ENCODE results near the gene CD19. TPM values are rescaled to one million over a fixed set of nuclear protein-coding genes. Genes with fewer than 3 reads are reported as not detected.

Gene CD19
- total and polyA plus RNA-seq, 2 of the 8 experiments (the other 6 are each of a cell fraction or from before 2014, with no cell fraction given), result 0.57 to 0.65 TPM

GRCh38 chr16:28924762-28925385, 6.9 kb upstream of the CD19 start, which contains the start of gene RABEP2 (continued):
- TF ChIP-seq RBBP5 (IDR thresholded peaks at IDR 0.05; ENCODE audit: borderline replicate concordance, low read depth, low read length) (0 out of 2 replicates have a peak, but pooled peaks have one; percentile 21), PHF8 (conservative IDR thresholded peaks at IDR 0.05; ENCODE audit: low read depth, low read length) (peak; percentile 70; the same call in 1 of the 2 replicates), SUZ12 (IDR thresholded peaks at IDR 0.05; ENCODE audit: low read length) (no peak), POLR2AphosphoS5 (IDR thresholded peaks at IDR 0.05; ENCODE audit: low read depth, low read length) (no peak), SIRT6 (IDR thresholded peaks at IDR 0.05; ENCODE audit: low read length) (no peak), GABPA (IDR thresholded peaks at IDR 0.05; ENCODE audit: borderline replicate concordance, insufficient read depth, low read length) (no peak), FOSL1 (IDR thresholded peaks at IDR 0.05; ENCODE audit: insufficient read depth, low read depth, low read length) (no peak), CBX5 (IDR thresholded peaks at IDR 0.05; ENCODE audit: low read depth, low read length) (no peak), BRCA1 (IDR thresholded peaks at IDR 0.05; ENCODE audit: low read depth, low read length) (no peak), YY1 (IDR thresholded peaks at IDR 0.05; ENCODE audit: low read depth, low read length) (peak; percentile 55; the same call in 1 of the 2 replicates), SAP30 (IDR thresholded peaks at IDR 0.05; ENCODE audit: insufficient read depth, insufficient replicate concordance, low read length) (no peak), RXRA (IDR thresholded peaks at IDR 0.05; ENCODE audit: insufficient read depth, low read depth, low read length) (no peak), ASH2L (IDR thresholded peaks at IDR 0.05; ENCODE audit: low read length) (peak; percentile 67), TAF1 (IDR thresholded peaks at IDR 0.05; ENCODE audit: low read depth, low read length) (peak; percentile 5; the same call in 1 of the 2 replicates), CREB1 (IDR thresholded peaks at IDR 0.05) (peak; percentile 34; the same call in 1 of the 2 replicates), GTF2F1 (IDR thresholded peaks at IDR 0.05; ENCODE audit: borderline replicate concordance, low read depth, low read length) (no peak), RAD21 (IDR thresholded peaks at IDR 0.05 in 1 of 2, conservative IDR thresholded peaks at IDR 0.05 in 1 of 2; ENCODE audit: low read depth in 2 of 2, low read length in 2 of 2) (no peak), TBP (IDR thresholded peaks at IDR 0.05; ENCODE audit: low read depth, low read length) (no peak), BACH1 (IDR thresholded peaks at IDR 0.05; ENCODE audit: low read length) (peak; percentile 66; the same call in 1 of the 2 replicates), SP2 (IDR thresholded peaks at IDR 0.05; ENCODE audit: low read length) (no peak), NRF1 (IDR thresholded peaks at IDR 0.05; ENCODE audit: low read depth, low read length) (no peak), KDM1A (IDR thresholded peaks at IDR 0.05; ENCODE audit: borderline replicate concordance, low read length) (no peak)

Measured in H1 (cell line).